ENCODE results near the gene AFAP1L2. TPM values are rescaled to one million over a fixed set of nuclear protein-coding genes. Genes with fewer than 3 reads are reported as not detected.

AFAP1L2 gene
- total RNA-seq, 4 donors from 2014 or later: 20.5 to 29.5 (median 23.9) TPM

DNA sequence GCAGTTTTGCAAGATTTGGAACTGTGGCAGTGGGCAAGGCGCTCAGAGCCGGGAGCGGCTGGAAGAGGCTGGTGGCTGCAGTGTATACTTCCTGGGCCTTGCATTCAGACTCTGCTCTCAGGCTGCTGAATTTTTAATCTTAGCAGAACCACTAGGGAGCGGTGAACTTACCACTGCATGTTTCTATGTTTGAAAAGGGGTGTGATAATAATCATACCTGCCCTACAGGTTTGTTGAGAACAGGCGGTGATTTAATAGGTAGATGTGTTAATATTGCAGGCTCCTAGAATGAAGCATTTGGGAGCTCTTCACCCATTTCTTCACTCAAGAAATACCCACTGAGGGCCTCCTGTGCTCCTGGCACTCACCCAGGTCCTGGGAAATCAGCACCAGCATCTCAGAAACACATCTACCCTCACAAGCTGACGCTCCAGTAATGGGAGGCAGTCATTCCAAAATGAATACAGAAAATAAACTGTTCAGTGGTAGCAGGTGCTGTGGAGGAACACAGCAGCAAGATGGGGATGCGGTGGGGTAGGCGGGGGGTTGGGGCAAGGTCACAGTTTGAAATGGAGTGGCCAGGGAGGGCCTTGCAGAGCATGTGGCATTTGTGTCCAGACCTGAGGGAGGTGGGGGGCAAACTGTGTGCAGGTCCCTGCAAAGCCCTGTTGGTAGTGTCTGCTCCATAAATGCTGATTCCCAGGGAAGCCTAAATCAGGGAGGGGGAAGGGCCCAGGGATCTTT is 124.2 kb downstream of the AFAP1L2 start:
- no peaks in the 10 kb centered on the region for H3K36me3 ChIP-seq
- TF ChIP-seq, protein P1, sequence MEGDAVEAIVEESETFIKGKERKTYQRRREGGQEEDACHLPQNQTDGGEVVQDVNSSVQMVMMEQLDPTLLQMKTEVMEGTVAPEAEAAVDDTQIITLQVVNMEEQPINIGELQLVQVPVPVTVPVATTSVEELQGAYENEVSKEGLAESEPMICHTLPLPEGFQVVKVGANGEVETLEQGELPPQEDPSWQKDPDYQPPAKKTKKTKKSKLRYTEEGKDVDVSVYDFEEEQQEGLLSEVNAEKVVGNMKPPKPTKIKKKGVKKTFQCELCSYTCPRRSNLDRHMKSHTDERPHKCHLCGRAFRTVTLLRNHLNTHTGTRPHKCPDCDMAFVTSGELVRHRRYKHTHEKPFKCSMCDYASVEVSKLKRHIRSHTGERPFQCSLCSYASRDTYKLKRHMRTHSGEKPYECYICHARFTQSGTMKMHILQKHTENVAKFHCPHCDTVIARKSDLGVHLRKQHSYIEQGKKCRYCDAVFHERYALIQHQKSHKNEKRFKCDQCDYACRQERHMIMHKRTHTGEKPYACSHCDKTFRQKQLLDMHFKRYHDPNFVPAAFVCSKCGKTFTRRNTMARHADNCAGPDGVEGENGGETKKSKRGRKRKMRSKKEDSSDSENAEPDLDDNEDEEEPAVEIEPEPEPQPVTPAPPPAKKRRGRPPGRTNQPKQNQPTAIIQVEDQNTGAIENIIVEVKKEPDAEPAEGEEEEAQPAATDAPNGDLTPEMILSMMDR (IDR thresholded peaks at IDR 0.05): no peak
- TF ChIP-seq POLR2AphosphoS5 (IDR thresholded peaks at IDR 0.05) (no peak), EP300 (IDR thresholded peaks at IDR 0.05) (no peak), POLR2A (IDR thresholded peaks at IDR 0.05) (no peak)
- WGBS, 2 donors (ENCODE audit: low coverage in 1 of 2): 77 to 96% methylated on average over 4 to 6 of the region's 8 CpGs
- ATAC-seq: no peak
- no peaks in the 10 kb centered on the region for H3K9me3 ChIP-seq
- H3K4me1 ChIP-seq: no peaks in the 10 kb centered on the region
- H3K4me3 ChIP-seq: no peak overlapping the region
- no peak overlapping the region for H3K27ac ChIP-seq
- peaks cover 14% of the 10 kb centered on the region for H3K27me3 ChIP-seq

DNA sequence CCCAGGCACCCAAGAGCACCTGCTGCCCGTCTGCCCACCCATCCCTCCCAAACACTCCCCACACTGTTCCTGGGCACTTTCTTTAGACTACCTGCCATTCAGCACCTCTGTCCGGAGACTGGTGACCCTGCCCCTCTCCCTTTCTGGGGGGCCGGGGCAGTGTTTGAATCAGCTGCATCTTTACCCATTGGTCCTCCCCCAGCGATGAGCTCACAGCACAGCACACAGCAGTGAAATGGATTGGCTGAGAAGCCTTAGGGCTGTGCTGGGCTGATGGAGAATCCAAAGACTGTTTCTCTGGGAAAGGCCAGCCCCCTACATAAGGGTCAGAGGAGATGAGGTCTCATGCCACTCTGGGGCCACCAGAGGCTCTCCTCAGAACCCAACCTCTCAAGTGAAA is 125.0 kb downstream of the AFAP1L2 start:
- H3K4me3 ChIP-seq: no peak overlapping the region
- TF ChIP-seq, protein P1 (IDR thresholded peaks at IDR 0.05): no peak
- TF ChIP-seq EP300 (IDR thresholded peaks at IDR 0.05) (no peak), POLR2AphosphoS5 (IDR thresholded peaks at IDR 0.05) (no peak), POLR2A (IDR thresholded peaks at IDR 0.05) (no peak)
- H3K27ac ChIP-seq: no peak overlapping the region
- ATAC-seq: no peak
- no peaks in the 10 kb centered on the region for H3K4me1 ChIP-seq
- no peaks in the 10 kb centered on the region for H3K9me3 ChIP-seq
- no peaks in the 10 kb centered on the region for H3K36me3 ChIP-seq
- peaks cover 14% of the 10 kb centered on the region for H3K27me3 ChIP-seq
- WGBS, 2 donors (ENCODE audit: low coverage in 1 of 2): no CpG with 5 or more reads among the region's 4 CpGs

DNA sequence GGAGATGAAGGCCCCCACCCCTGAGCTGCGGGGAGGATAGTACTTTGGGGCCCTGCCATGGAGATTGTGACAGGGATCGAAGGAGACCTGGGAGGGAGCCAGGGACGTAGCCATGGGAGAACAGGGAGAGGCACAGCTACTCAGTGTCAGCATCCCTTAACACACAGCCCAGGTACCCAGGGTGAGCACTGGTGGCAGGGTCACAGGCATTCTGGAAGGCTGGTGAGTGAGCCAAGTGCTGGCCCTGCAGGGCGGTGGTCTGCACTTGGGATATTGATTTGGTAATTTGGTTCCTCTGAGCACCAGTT is 125.5 kb downstream of the AFAP1L2 start:
- no peak overlapping the region for H3K27ac ChIP-seq
- no peak for ATAC-seq
- WGBS, 2 donors (ENCODE audit: low coverage in 1 of 2): 67 to 83% methylated on average over 1 of the region's 4 CpGs
- no peaks in the 10 kb centered on the region for H3K9me3 ChIP-seq
- H3K36me3 ChIP-seq: no peaks in the 10 kb centered on the region
- peaks cover 14% of the 10 kb centered on the region for H3K27me3 ChIP-seq
- H3K4me1 ChIP-seq: no peaks in the 10 kb centered on the region
- no peak overlapping the region for H3K4me3 ChIP-seq
- TF ChIP-seq POLR2AphosphoS5 (IDR thresholded peaks at IDR 0.05) (no peak), EP300 (IDR thresholded peaks at IDR 0.05) (no peak), POLR2A (IDR thresholded peaks at IDR 0.05) (no peak)
- TF ChIP-seq, protein P1 (IDR thresholded peaks at IDR 0.05): no peak

DNA sequence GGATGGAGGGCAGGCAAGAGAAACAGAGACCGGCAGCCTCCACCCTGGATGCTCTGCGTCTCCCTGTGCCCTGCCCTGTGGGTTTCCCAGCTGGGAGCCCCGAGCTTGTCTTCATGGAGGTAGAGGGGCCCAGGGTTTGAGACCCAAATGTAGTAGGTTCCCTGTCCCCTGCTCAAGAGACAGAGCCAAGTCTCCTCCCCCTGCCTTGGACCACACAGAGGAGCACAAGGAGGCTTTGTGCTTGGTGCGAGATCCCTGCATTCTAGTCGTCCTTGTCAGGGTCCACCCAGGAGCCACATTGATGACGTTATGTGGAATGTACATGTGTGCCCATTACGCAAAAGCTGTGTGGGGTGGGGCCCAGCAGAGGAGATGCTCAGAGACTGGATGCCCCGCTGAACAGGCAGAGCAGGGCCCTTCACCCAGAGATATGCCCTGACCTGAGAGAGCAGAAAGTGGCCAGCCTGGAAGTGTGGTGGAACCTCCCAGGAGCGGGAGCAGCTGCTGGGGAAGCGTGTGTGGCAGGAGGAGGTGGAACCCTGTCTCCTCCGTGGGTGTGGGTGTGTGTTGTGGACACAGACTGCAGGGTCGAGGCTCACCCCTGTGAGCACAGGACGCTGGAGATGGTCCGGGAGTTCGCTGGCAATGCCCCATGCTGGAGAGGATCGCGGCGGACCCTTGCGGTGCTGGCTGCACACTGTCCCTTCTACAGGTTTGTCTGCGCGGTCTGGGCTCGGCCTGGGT is 126.0 kb downstream of the AFAP1L2 start:
- no peaks in the 10 kb centered on the region for H3K4me1 ChIP-seq
- no peaks in the 10 kb centered on the region for H3K36me3 ChIP-seq
- H3K9me3 ChIP-seq: no peaks in the 10 kb centered on the region
- H3K4me3 ChIP-seq: no peak overlapping the region
- no peak for ATAC-seq
- peaks cover 14% of the 10 kb centered on the region for H3K27me3 ChIP-seq
- no peak for TF ChIP-seq POLR2AphosphoS5 (IDR thresholded peaks at IDR 0.05)
- TF ChIP-seq EP300 (IDR thresholded peaks at IDR 0.05): no peak
- TF ChIP-seq POLR2A (IDR thresholded peaks at IDR 0.05): no peak
- TF ChIP-seq, protein P1 (IDR thresholded peaks at IDR 0.05): no peak
- 76 to 90% methylated on average over 2 to 5 of the region's 22 CpGs for WGBS, 2 donors (ENCODE audit: low coverage in 1 of 2)
- H3K27ac ChIP-seq: no peak overlapping the region

DNA sequence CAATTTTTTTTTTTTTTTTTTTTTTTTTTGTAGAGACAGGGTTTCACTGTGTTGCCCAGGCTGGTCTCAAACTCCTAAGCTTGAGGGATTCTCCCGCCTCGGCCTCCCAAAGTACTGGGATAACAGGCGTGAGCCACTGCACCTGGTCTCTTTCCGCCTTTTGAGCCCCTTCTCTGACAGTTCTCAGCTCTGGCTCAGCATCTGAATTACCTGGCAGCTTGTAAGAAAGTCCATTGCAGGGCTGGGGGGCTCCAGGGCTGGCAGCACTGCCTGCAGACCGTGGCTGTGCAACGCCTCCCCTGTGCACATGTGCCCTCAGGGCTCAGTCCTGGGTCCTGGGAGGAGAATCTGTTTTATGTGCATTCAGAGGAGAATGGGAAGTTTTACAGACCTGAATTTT is 127.6 kb downstream of the AFAP1L2 start:
- WGBS, 2 donors (ENCODE audit: low coverage in 1 of 2): 100% methylated on average over 2 of the region's 6 CpGs; no CpG with 5 or more reads in 1 of the 2 donors
- Histone ChIP-seq H3K4me3 (no peak overlapping the region), H3K9me3 (no peaks in the 10 kb centered on the region), H3K36me3 (no peaks in the 10 kb centered on the region), H3K27me3 (peaks cover 14% of the 10 kb centered on the region), H3K4me1 (no peaks in the 10 kb centered on the region), H3K27ac (no peak overlapping the region)
- TF ChIP-seq, protein P1 (IDR thresholded peaks at IDR 0.05): no peak
- TF ChIP-seq POLR2AphosphoS5 (IDR thresholded peaks at IDR 0.05): no peak
- no peak for TF ChIP-seq POLR2A (IDR thresholded peaks at IDR 0.05)
- no peak for TF ChIP-seq EP300 (IDR thresholded peaks at IDR 0.05)
- no peak for ATAC-seq
